AG09319 (cell line): ENCODE measurements around the gene SEC23IP.
"Not testable (repeated sequence)": the region's sequence is repeated elsewhere in the genome, so short reads cannot be mapped to it uniquely, and the experiment has no call there.

ENCODE experiments used
- DNase-seq: peaks from one replicate; pipeline ENCODE4 v3.0.0-alpha.2; 2010; ENCODE audit warnings: low read depth; ENCODE audit errors: extremely low read depth
- TF ChIP-seq, protein P1 (sequence below): IDR thresholded peaks from 2 replicates; pipeline ENCODE4 v1.5.1; 2011; ENCODE audit warnings: low read depth, mild to moderate bottlenecking, inconsistent platforms, low read length, moderate library complexity

SEC23IP gene

DNA sequence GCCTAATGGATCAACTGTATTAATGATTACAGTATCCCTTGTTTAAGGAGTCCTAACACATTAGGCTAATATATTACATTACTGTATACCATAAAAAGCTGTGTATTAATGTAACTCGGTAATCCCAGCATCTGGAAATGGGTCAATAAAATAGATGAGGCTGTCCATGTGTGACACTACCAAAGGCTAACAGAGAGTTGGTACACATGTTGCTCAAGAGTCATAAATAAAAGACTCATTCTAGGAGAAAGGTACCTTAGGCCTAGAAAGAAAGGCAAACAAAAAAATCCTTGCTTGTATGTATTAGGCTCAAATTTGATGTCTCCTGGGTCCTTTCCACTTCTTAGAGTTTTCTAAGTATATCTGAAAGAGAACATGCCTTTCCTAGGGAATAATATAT lies 34.5 kb upstream of the SEC23IP start:
- DNase-seq, result no peak
- TF ChIP-seq, protein P1, sequence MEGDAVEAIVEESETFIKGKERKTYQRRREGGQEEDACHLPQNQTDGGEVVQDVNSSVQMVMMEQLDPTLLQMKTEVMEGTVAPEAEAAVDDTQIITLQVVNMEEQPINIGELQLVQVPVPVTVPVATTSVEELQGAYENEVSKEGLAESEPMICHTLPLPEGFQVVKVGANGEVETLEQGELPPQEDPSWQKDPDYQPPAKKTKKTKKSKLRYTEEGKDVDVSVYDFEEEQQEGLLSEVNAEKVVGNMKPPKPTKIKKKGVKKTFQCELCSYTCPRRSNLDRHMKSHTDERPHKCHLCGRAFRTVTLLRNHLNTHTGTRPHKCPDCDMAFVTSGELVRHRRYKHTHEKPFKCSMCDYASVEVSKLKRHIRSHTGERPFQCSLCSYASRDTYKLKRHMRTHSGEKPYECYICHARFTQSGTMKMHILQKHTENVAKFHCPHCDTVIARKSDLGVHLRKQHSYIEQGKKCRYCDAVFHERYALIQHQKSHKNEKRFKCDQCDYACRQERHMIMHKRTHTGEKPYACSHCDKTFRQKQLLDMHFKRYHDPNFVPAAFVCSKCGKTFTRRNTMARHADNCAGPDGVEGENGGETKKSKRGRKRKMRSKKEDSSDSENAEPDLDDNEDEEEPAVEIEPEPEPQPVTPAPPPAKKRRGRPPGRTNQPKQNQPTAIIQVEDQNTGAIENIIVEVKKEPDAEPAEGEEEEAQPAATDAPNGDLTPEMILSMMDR, result no peak

DNA sequence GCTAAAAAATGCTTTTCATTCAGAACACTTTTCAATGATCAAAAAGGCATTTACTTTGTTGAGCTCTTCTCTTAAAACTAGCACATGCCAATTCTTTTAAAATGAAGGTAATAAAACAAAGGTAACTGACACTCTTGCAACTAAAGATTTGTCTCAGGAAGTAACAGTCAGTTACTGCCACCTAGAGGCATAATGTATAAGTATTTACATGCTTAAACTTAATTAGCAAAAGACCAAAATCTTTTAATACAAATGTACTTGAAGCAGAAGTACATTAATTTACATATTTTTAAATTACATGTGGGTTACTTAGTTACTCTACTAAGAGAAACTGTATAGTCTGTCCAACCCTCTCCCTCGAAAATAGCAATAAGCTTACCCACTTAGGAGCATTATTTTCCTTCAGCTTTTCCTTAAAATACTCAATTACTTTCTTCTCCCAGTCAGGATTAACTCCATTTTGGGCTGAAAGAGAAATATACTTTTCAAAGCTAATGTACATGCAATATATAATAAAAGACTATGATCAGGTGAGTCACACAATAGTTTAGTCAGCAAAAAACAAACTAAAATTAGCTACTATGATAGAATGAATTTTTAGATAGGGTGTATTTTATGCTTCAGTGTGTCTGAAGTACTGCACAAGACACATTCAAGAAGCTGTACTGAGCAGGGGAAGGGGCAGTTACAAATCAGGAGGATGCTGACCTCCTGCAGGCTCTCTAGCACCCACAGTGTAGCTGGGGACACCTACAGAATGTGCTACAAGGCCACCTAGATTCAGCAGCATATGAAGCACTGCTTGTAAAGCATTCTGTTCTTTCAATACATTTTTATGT lies 32.9 kb upstream of the SEC23IP start:
- TF ChIP-seq, protein P1, result peak; percentile 50
- no peak for DNase-seq

DNA sequence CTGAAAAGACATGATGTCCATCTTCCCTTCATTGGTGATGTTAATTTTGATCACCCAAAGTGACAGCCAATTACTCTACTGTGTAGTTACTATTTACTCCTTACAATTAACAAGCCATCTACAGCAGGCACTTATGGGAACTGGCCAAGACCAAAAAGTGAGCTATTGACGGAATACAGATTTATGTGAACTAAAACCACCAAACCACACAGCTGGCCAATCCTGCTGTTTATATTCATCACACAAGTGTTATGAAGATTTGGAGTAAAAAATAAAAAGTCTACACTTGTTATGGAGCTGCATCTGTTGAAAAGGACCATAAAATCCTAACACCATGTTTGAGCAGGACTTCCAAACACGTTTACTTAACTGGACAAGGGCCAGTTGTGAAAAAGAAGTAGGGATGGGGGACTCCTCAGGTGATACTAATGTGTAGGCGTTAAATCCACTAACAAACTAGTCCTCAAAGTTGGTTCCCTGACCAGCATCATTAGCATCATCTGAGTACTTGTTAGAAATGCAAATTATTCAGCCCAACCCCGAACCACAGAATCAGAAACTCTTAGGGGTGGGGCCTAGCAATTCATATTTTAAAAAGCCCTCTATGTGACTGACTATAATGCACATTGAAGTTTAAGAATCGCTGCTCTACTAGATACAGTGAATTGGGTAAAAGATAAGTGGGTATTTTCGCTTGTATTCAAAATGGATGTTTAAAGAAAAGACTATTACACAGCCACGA lies 31.5 kb upstream of the SEC23IP start:
- DNase-seq, result no peak
- TF ChIP-seq, protein P1, result no peak

DNA sequence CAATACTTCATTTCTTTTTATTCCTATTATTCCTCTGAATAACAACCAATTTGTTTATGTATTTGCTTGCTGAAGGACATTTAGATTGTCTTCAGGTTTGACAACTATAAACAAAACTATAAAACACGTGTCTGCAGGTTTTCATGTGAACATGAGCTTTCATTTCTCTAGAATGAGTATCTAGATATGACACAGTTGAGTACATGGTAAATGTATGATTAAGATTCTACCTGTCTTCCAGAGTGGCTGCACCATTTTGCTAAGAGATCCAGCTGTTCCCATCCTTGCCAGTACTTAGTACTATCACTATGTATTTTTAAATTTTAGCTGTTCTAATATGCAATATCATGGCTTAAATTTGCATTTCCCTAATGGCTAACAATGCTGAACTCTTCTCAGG lies 30.0 kb upstream of the SEC23IP start:
- TF ChIP-seq, protein P1, result no peak
- DNase-seq, result no peak

DNA sequence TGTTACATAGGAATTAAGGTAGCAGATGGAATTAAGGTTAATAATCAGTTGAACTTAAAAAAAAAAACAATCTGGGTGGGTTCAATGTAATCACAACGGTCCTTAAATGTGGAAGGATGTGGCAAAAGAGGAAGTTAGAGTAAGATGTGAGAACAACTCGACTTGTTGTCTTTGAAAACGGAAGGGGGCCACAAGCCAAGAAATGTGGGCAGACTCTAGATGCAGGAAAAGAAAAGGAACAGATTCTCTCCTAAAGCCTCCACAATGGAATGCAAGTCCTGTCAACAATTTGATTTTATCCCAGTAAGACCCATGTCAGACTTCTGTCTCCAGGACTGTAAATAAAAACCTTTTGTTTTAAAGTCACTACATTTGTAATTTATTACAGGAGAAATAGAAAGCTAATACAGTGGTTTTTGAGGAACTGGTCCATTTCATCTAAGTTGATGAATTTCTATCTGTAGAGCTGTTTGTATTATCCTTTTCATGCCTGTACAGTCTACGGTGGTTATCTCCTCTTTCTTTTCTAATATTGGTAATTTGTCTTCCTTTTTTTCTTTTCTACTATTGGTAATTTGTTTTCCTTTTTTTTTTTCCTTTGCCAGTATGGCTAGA lies 28.5 kb upstream of the SEC23IP start:
- TF ChIP-seq, protein P1, result no peak
- no peak for DNase-seq

DNA sequence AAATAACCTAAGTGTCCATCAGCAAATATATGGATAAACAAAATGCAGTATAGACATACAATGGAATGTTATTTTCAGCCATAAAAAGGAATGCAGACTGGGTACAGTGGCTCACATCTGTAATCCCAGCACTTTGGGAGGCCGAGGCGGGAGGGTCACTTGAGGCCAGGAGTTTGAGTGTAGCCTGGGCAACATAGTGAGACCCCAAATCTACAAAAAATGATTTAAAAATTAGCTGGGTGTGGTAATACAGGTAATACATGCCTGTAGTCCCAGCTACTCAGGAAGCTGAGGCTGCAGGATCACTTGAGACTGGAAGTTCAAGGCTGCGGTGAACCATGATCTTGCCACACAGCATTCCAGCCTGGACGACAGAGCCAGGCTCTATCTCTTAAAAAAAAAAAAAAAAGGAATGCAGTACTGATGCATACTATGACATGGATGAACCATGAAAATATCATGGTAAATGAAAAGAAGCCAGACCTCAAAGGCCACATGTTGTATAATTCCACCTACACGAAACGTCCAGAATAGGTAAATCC lies 26.8 kb upstream of the SEC23IP start:
- DNase-seq, result no peak
- TF ChIP-seq, protein P1, result no peak

DNA sequence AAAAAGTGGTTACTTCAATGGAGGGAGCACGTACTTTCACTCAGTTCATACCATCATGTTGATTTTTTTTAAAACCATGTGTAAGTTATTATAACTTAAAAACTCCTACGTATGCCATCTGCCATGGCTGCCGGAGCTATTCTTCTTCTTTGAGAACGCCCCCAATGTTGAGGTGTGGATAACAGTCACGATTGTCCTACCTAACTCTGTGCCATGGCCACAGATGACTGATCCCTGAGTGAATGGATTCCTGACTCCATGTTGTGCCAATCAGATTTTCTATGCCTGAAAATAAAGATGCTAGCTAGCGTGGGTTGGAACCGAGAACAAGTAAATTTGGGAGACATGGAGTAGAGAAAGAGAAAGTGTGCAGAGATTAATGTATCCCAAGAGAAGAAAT lies 25.2 kb upstream of the SEC23IP start:
- no peak for DNase-seq
- TF ChIP-seq, protein P1, result no peak

DNA sequence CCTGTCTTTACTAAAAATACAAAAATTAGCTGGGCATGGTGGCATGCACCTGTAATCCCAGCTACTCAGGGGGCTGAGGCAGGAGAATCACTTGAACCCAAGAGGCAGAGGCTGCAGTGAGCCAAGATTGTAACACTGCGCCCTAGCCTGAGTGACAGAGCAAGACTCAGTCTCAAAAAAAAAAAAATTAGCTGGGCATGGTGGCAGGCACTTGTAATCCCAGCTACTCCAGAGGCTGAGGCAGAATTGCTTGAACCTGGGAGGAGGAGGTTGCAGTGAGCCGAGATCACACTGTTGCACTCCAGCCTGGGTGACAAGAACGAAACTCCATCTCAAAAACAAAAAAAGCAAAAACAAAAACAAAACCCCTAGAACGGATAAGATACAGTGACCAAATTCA lies 23.1 kb upstream of the SEC23IP start:
- DNase-seq, result not testable (repeated sequence)
